Ishikawa (cell line): ENCODE measurements around the gene SRRM2.

Experiments used
- CEBPB ChIP-seq: IDR thresholded peaks from 2 replicates; pipeline ENCODE4 v1.6.1; 2012
- CREB1 ChIP-seq: IDR thresholded peaks from 2 replicates; pipeline ENCODE4 v1.6.1; 2012; ENCODE audit warnings: low read depth
- EP300 ChIP-seq: IDR thresholded peaks from 2 replicates; pipeline ENCODE4 v1.6.1; 2012; ENCODE audit warnings: borderline replicate concordance
- FOXM1 ChIP-seq: IDR thresholded peaks from 2 replicates; pipeline ENCODE4 v1.6.1; 2012; ENCODE audit warnings: low read depth, borderline replicate concordance
- NFIC ChIP-seq: IDR thresholded peaks from 2 replicates; pipeline ENCODE4 v1.6.1; 2012
- RAD21 ChIP-seq: IDR thresholded peaks from 2 replicates; pipeline ENCODE4 v1.6.1; 2012; ENCODE audit warnings: low read depth
- YY1 ChIP-seq: IDR thresholded peaks from 2 replicates; pipeline ENCODE4 v1.6.1; 2012; ENCODE audit warnings: low read depth
- TF ChIP-seq, protein P1 (sequence below): IDR thresholded peaks from 2 replicates; pipeline ENCODE4 v1.6.1; 2012; ENCODE audit warnings: low read depth, mild to moderate bottlenecking

DNA sequence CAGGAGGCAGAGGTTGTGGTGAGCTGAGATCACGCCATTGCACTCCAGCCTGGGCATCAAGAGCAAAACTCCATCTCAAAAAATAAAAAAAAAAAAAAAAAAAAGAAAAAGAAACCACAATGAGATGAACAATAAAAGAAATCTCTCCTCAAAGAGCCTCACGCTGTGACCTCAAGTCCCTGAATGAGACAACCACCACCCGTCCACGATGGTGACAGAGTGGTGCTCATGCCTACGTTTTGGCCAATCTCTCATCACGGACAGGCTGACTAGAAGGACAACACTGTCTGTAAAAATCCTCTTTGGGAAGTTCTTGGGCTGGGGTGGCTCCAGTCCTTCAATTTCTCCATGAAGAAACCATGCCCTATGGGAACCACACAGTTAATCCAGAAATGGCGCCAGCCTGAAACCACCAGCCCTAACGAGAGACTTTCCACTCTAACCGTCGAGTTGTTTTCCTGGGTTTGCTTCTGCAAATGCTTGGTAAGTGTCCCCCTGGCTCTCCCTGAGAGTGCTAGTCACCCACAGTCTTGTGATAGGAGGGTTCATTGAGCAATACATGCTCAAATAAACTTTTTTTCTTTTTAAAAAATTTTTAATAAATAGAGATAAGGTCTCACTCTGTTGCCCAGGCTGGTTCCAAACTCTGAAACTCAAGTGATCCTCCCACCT, 17.5 kb upstream of the SRRM2 start:
- no peak for TF ChIP-seq RAD21
- TF ChIP-seq CREB1: no peak
- TF ChIP-seq EP300: no peak
- no peak for TF ChIP-seq CEBPB
- TF ChIP-seq YY1: no peak
- TF ChIP-seq NFIC: no peak
- no peak for TF ChIP-seq FOXM1
- TF ChIP-seq, protein P1, sequence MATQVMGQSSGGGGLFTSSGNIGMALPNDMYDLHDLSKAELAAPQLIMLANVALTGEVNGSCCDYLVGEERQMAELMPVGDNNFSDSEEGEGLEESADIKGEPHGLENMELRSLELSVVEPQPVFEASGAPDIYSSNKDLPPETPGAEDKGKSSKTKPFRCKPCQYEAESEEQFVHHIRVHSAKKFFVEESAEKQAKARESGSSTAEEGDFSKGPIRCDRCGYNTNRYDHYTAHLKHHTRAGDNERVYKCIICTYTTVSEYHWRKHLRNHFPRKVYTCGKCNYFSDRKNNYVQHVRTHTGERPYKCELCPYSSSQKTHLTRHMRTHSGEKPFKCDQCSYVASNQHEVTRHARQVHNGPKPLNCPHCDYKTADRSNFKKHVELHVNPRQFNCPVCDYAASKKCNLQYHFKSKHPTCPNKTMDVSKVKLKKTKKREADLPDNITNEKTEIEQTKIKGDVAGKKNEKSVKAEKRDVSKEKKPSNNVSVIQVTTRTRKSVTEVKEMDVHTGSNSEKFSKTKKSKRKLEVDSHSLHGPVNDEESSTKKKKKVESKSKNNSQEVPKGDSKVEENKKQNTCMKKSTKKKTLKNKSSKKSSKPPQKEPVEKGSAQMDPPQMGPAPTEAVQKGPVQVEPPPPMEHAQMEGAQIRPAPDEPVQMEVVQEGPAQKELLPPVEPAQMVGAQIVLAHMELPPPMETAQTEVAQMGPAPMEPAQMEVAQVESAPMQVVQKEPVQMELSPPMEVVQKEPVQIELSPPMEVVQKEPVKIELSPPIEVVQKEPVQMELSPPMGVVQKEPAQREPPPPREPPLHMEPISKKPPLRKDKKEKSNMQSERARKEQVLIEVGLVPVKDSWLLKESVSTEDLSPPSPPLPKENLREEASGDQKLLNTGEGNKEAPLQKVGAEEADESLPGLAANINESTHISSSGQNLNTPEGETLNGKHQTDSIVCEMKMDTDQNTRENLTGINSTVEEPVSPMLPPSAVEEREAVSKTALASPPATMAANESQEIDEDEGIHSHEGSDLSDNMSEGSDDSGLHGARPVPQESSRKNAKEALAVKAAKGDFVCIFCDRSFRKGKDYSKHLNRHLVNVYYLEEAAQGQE: no peak
